Astrocyte (in vitro differentiated cells and primary cell): Measurements from ENCODE around the gene PRKCE. TPM values are rescaled to one million over a fixed set of nuclear protein-coding genes. Genes with fewer than 3 reads are reported as not detected.
"Not testable (repeated sequence)": the region's sequence is repeated elsewhere in the genome, so short reads cannot be mapped to it uniquely, and the experiment has no call there.

ENCODE experiments used
- DNase-seq: peaks from one replicate; pipeline ENCODE4 v3.0.0-alpha.2; 2010; ENCODE audit warnings: low read depth
- FAIRE-seq: peaks from 2 replicates; lab custom pipeline; 2011; peaks lifted over from hg19 to GRCh38; lab: Jason Lieb, UNC
- H2AFZ ChIP-seq: 2 replicates; pipeline ENCODE4 v1.6.0; 2012; ENCODE audit warnings: low read depth, low read length, inconsistent platforms
- H3K27ac ChIP-seq: 2 replicates; pipeline ENCODE4 v1.5.1; 2011; ENCODE audit warnings: low read depth, low read length, inconsistent platforms
- H3K27me3 ChIP-seq: 2 replicates; pipeline ENCODE4 v1.6.0; 2011; ENCODE audit warnings: low read length, inconsistent platforms; ENCODE audit not compliant: insufficient read depth
- H3K36me3 ChIP-seq: 2 replicates; pipeline ENCODE4 v1.5.1; 2011; ENCODE audit warnings: low read length, inconsistent platforms; ENCODE audit not compliant: insufficient read depth
- H3K4me1 ChIP-seq: 2 replicates; pipeline ENCODE4 v1.5.1; 2011; ENCODE audit warnings: low read length, inconsistent platforms; ENCODE audit not compliant: insufficient read depth
- H3K4me2 ChIP-seq: 2 replicates; pipeline ENCODE4 v1.6.0; 2012; ENCODE audit warnings: low read length, inconsistent platforms
- H3K4me3 ChIP-seq: 2 replicates; pipeline ENCODE4 v1.5.1; 2011; ENCODE audit warnings: low read depth, mild to moderate bottlenecking, low read length, inconsistent platforms; ENCODE audit not compliant: insufficient read depth
- H3K79me2 ChIP-seq: 2 replicates; pipeline ENCODE4 v1.6.0; 2012; ENCODE audit warnings: mild to moderate bottlenecking, low read length, inconsistent platforms; ENCODE audit not compliant: insufficient read depth
- H3K9ac ChIP-seq: 2 replicates; pipeline ENCODE4 v1.6.0; 2012; ENCODE audit warnings: mild to moderate bottlenecking, low read length, inconsistent platforms
- H3K9me3 ChIP-seq: 2 replicates; pipeline ENCODE4 v1.5.1; 2012; ENCODE audit warnings: low read depth, mild to moderate bottlenecking, low read length, inconsistent platforms; ENCODE audit not compliant: insufficient read depth
- H4K20me1 ChIP-seq: 2 replicates; pipeline ENCODE4 v1.6.0; 2012; ENCODE audit warnings: low read length, inconsistent platforms; ENCODE audit not compliant: insufficient read depth
- H3K27ac Mint-ChIP-seq: one replicate; pipeline ENCODE4 v1.8.0; 2021; ENCODE audit warnings: mild to moderate bottlenecking, mixed read lengths; ENCODE audit not compliant: unreplicated experiment
- H3K27me3 Mint-ChIP-seq: one replicate; pipeline ENCODE4 v1.8.0; 2021; ENCODE audit warnings: low read depth, mixed read lengths; ENCODE audit not compliant: unreplicated experiment
- H3K36me3 Mint-ChIP-seq: one replicate; pipeline ENCODE4 v1.8.0; 2021; ENCODE audit warnings: low read depth, mixed read lengths; ENCODE audit not compliant: unreplicated experiment
- H3K4me1 Mint-ChIP-seq: one replicate; pipeline ENCODE4 v1.8.0; 2021; ENCODE audit warnings: low read depth, mixed read lengths; ENCODE audit not compliant: unreplicated experiment
- H3K4me3 Mint-ChIP-seq: one replicate; pipeline ENCODE4 v1.8.0; 2021; ENCODE audit warnings: mild to moderate bottlenecking, moderate library complexity, mixed read lengths; ENCODE audit not compliant: unreplicated experiment
- H3K9me3 Mint-ChIP-seq: one replicate; pipeline ENCODE4 v1.8.0; 2021; ENCODE audit warnings: mild to moderate bottlenecking, mixed read lengths; ENCODE audit not compliant: unreplicated experiment
- EZH2 ChIP-seq: IDR thresholded peaks from 2 replicates; pipeline ENCODE4 v1.6.1; 2012; ENCODE audit warnings: mild to moderate bottlenecking, low read length, inconsistent platforms; ENCODE audit not compliant: insufficient read depth
- total RNA-seq: library from RNA; stranded (reverse); gene quantifications from 2 replicates; pipeline ENCODE4 v1.2.1, GENCODE V29; 2021
- TF ChIP-seq, protein P1 (sequence below): IDR thresholded peaks from 2 replicates; pipeline ENCODE4 v1.5.1; 2011; ENCODE audit warnings: low read depth, mild to moderate bottlenecking, inconsistent platforms, low read length, moderate library complexity; ENCODE audit not compliant: insufficient read depth

PRKCE gene
- total RNA-seq, 1 donor from 2014 or later = 12.8 TPM

DNA sequence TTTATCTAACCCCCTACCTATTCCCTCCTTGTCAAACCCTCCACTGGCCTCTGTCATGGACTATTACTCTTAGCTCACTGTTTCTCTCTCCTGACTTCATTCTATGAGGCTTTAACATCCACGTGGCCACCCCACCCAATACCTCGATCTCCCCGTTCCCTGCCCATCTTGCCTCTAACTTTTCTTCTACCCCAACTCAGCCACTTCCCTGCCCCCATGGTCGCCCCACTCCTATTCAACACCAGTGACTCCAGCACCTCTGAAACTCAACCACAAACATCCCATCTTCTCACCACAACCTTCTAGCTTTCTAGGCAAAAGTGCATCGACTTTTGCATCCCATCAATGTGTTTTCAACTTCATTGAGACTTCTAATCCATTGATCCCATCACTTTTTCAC lies 551.5 kb downstream of the PRKCE start:
- Mint-ChIP-seq H3K27me3 (peaks cover 10% of the 10 kb centered on the region), H3K27ac (no peak overlapping the region)

DNA sequence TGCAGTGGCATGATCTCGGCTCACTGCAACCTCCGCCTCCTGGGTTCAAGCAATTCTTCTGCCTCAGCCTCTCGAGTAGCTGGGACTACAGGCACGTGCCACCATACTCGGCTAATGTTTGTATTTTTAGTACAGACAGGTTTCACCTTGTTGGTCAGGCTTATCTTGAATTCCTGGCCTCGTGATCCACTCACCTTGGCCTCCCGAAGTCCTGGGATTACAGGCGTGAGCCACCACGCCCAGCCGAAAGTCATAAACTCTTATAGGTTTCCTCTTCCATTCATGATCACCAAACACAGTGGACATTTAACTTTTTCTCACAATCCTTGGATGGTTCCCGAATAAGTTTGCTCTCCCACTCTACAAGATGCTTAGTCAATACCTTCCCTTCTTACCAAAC lies 552.2 kb downstream of the PRKCE start:
- not testable (repeated sequence) for DNase-seq, H3K4me1 ChIP-seq, H3K27me3 ChIP-seq, H3K36me3 Mint-ChIP-seq, H3K27ac Mint-ChIP-seq, H3K4me2 ChIP-seq, H3K4me3 ChIP-seq, FAIRE-seq, H3K27ac ChIP-seq, H3K9me3 ChIP-seq, H3K79me2 ChIP-seq, H3K4me3 Mint-ChIP-seq, H3K4me1 Mint-ChIP-seq, H2AFZ ChIP-seq, H4K20me1 ChIP-seq, H3K36me3 ChIP-seq, H3K9ac ChIP-seq, H3K27me3 Mint-ChIP-seq
- peaks cover 18% of the 10 kb centered on the region for H3K9me3 Mint-ChIP-seq

More for the DNA sequence above, 551.5 kb downstream of the PRKCE start:
- Histone ChIP-seq H3K9me3 (peaks cover 2% of the 10 kb centered on the region), H3K4me3 (no peak overlapping the region), H3K4me2 (no peak overlapping the region), H3K9ac (no peak overlapping the region), H3K4me1 (no peaks in the 10 kb centered on the region), H3K36me3 (no peaks in the 10 kb centered on the region), H3K79me2 (no peaks in the 10 kb centered on the region), H3K27ac (no peak overlapping the region), H4K20me1 (no peaks in the 10 kb centered on the region), H2AFZ (no peak overlapping the region), H3K27me3 (no peaks in the 10 kb centered on the region)
- no peak for FAIRE-seq
- DNase-seq = no peak
- Mint-ChIP-seq H3K9me3 (peaks cover 14% of the 10 kb centered on the region), H3K4me3 (no peak overlapping the region), H3K36me3 (no peaks in the 10 kb centered on the region), H3K4me1 (peaks cover 3% of the 10 kb centered on the region)
- TF ChIP-seq EZH2 = no peak
- TF ChIP-seq, protein P1, sequence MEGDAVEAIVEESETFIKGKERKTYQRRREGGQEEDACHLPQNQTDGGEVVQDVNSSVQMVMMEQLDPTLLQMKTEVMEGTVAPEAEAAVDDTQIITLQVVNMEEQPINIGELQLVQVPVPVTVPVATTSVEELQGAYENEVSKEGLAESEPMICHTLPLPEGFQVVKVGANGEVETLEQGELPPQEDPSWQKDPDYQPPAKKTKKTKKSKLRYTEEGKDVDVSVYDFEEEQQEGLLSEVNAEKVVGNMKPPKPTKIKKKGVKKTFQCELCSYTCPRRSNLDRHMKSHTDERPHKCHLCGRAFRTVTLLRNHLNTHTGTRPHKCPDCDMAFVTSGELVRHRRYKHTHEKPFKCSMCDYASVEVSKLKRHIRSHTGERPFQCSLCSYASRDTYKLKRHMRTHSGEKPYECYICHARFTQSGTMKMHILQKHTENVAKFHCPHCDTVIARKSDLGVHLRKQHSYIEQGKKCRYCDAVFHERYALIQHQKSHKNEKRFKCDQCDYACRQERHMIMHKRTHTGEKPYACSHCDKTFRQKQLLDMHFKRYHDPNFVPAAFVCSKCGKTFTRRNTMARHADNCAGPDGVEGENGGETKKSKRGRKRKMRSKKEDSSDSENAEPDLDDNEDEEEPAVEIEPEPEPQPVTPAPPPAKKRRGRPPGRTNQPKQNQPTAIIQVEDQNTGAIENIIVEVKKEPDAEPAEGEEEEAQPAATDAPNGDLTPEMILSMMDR = no peak

- peaks cover 4% of the 10 kb centered on the region for H3K27me3 Mint-ChIP-seq
- TF ChIP-seq EZH2 = no peak
- TF ChIP-seq, protein P1 = no peak
- Histone ChIP-seq H2AFZ (no peak overlapping the region), H3K27me3 (no peaks in the 10 kb centered on the region), H3K27ac (no peak overlapping the region), H4K20me1 (no peaks in the 10 kb centered on the region), H3K36me3 (no peaks in the 10 kb centered on the region), H3K9ac (no peak overlapping the region), H3K9me3 (no peaks in the 10 kb centered on the region), H3K79me2 (no peaks in the 10 kb centered on the region), H3K4me2 (no peak overlapping the region), H3K4me1 (no peaks in the 10 kb centered on the region), H3K4me3 (no peak overlapping the region)
- peaks cover 19% of the 10 kb centered on the region for H3K9me3 Mint-ChIP-seq
- DNase-seq (no peak), FAIRE-seq (no peak)
- no peaks in the 10 kb centered on the region for H3K4me1 Mint-ChIP-seq
- peaks cover 3% of the 10 kb centered on the region for H3K36me3 Mint-ChIP-seq
- no peak overlapping the region for H3K4me3 Mint-ChIP-seq
- H3K27ac Mint-ChIP-seq = no peak overlapping the region
These were observed 556.1 kb downstream of the PRKCE start for GRCh38 chr2:46207591-46207990.
